ENCODE data around the gene RBFOX1.
"Not testable (repeated sequence)": the region's sequence is repeated elsewhere in the genome, so short reads cannot be mapped to it uniquely, and the experiment has no call there.

Gene RBFOX1

DNA sequence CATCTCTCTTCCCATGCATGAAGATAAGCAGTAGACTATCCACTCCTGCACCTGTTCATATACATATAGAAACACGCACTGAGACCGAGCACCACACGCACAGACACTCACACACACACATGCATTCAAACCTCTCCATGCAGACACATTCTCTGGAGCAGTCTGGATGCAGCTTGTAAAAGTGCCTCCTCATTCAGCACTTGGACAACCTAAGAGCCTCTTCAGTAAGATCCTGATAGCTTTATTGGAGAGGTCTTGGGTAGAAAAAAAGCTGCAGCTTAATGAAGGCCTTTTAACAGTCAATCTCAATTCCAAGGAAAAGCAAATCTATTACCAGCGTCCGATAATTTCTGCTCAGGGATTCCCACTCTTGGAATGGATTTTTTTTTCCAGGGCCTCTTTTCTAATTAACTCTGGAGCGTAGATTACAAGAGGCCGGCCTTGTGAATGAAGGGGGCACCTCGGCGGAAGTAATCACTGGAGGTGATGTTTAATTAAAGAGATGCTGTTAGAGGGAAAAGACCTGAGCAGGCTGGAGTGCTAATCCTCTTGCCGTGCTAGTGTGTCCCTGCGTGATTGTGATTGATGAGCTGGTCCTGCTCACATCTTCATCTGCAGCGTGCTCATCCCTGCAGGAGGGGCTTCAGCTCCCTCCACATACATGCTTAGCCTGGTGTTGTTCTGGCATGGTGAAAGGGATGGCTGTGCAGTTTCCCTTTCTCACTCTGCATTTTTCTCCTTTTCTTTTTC lies 155.1 kb downstream of the RBFOX1 start:
- no peak for DNase-seq

DNA sequence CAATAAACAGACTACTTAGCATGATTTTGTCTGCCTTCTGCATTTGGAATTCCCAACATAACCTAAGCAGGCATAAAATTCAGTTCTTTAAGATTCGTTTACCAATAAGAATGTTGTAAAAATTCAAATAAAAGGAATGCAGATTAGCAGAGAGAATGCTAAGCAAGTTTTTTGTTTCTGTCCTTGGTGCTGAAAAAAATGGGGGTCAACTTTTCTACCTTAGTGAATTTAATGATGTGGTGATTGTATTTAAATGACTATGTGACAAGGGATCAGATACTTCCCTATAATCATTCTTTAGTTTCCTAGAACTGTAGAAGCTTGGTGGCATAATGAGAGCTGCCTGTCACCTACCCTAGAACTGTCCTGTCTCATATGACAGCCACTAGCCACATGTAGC lies 159.5 kb downstream of the RBFOX1 start:
- DNase-seq: no peak

DNA sequence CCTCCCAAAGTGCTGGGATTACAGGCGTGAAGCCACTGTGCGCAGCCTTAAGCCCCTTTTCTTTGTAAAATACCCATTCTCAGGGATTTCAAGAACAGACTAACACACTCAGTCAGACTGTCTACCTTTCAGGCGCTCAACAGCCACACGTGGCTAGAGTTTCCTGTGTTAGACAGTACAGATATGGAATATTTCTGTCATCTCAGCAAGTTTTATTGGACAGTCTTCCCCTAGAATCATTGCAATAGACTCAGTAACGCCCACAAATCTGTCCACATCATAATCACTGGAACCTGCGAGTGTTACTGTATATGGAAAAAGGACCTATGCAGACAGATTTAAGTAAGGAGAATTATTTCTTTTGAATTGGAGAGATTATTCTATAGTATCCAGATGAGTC lies 160.5 kb downstream of the RBFOX1 start:
- DNase-seq: no peak

DNA sequence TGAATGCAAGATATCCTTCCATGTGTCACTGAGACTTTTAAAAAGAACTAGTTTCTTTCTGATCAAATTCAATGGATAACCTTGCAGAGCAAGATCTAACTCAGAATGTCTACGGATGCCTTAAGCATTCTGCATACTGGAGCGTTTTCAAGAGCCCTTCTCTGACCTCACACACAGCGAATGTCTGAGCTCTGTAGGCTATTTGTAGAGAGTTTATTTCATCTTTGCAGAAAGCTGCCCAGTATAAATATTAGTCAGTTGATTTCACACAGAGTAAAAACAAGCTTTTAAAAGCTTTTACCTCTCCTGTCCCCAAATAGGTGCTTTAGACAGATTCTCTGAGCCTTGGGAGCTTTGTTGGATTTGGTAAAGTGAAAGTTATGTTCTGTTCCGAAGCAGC lies 165.0 kb downstream of the RBFOX1 start:
- no peak for DNase-seq

DNA sequence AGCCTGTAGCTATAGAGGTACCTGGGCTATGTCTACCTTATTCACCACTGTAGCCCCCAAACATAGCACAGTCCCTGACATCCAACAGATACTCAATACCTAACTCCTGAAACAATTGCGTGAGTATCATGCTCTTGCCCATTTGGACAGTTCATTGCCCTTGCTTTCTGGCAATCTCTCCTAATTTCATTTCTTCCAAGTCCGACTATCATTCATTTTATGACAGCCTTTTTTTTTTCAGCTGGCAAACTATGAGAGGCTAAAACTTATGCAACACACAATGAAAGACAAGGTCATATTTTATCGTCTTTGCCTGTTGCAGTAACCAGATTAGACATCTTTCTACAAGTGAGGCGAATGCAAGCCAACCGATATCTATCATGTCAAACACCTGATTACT lies 169.2 kb downstream of the RBFOX1 start:
- DNase-seq: no peak

DNA sequence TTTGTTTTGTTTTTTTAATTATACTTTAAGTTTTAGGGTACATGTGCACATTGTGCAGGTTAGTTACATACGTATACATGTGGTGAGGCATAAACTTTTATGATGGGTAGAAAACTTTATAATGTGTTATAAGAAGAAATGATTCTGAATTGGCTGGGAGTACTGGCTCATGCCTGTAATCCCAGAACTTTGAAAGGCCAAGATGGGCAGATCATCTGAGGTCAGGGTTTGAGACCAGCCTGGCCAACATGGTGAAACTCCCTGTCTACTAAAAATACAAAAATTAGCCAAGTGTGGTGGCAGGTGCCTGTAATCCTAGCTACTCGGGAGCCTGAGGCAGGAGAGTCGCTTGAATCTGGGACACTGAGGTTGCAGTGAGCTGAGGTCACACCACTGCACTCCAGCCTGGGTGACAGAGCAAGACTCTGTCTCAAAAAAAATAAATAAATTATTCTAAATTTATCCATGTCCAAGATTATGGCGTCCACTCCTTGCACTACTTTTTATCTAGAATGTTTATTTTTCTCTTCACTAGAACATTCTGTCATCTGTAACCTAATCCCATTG lies 170.0 kb downstream of the RBFOX1 start:
- DNase-seq: not testable (repeated sequence)

DNA sequence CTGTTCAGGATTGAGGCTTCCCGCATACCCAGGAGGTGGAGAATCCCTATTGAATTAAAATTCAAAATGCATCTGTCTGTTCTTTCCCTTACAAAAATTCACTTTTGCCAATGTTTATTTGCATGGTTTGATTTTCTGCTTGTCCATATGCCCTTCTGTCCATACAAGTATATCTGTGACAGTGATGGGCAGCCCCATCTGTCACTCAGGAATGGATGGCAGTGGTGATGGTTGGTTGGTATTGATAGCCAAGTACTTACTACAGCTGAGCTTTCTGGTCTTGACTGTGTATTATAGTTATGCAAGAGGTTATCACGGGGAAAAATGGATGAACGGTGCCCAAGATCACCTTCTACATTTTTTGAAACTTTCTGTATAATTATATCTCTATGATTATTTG lies 171.0 kb downstream of the RBFOX1 start:
- DNase-seq: no peak

DNA sequence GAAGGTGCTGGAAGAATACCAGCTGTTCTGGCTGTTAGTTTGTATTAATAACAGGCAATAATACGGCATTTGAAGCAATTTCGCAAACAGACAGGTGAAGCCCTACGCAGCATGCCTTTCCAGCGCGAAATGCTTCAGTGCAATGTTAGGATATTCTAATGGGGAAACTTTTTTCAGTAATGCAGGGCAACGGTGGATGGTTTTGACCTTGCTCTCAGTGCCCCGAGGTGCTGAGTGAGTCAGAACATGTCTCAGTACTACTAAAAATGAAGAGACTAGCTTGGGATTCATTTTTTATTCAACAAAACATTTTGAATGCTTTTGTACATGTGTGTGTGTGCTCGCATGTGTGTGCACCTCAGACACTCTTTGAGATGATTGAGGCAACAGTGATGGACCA lies 172.2 kb downstream of the RBFOX1 start:
- no peak for DNase-seq

DNA sequence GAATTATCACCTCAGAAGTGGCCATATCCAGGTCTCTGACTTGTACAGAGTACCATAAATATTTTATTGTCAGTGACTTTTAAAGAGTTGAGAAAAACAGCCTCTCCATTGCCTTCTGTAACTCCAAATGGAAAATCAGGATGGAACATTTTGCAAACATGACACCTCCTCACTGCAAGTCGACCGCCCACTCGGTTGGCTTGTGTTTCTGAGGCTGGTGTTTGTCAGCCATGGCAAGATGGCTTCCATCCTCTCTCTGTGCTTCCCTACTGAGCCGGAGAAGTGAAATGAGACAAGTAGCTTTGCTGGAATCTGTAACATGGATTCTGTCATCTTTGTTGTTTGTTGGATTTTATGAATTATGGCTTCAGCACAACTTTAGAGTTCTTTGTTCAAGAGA lies 172.8 kb downstream of the RBFOX1 start:
- no peak for DNase-seq

DNA sequence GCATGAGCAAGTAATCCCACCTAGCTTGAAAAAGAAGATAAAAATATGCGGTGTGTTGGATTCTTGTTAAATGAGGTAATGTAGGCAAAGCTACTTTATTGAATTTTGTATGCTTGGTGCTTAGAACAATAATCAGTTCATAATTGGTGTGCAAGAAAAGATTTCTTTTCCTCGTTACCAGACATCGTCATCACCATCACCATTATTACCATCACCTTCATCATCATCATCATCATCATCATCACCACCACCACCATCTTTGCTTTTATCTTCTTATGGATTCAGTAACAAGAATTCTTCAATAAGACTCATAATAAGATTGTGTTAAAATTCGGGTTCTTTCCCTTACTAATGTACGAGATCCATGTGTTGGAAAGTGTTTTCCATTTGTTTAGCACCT lies 173.7 kb downstream of the RBFOX1 start:
- DNase-seq: no peak

DNA sequence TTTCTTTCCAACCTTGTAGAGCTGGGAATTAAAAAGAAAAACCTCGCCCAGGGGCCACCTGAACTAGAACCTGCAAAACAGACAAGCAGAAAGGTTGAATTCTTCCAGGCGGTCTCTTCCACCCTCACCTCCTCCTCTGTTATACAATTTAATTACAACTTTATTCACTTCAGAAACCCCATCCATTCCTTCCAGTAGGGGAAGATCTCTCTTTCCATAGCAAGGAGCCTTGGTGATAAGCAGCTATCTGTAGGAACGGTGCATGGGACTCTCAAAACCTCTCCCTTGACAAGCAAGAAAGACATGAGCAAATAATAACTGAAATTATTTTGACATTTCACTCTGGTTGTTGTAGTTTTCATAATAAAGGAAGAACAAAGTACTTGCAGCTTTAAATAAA lies 176.0 kb downstream of the RBFOX1 start:
- no peak for DNase-seq

DNA sequence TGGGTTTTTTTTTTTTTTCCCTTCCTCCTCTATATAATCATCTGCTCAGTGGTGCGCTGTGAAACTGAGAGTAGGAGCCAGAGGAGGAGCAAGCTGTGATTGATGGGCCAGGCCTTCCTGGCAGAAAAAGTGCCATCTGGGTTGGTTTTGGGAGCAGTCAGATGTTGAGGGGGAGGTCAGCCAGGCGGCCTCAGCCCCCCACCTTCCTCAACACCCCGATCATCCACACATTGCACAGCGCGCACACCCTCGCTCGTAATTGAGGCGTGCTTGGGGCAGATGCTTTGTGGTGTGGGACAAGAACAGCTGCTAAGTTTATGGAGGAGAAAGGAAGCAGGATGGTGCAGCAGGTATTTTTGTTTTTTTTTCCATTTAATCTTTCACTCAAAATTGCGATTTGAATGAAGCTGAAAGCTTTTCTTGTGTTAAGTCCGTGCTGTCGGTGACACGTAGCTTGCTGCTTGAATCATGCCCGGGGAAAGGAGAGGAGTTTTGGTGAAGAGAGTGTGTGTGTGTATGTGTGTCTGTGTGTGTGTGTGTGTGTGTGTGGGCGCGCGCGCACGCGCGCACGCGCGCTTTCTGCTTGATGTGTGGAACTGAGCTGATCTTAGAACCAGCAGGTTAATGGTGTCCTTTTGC lies 177.4 kb downstream of the RBFOX1 start:
- DNase-seq: no peak

DNA sequence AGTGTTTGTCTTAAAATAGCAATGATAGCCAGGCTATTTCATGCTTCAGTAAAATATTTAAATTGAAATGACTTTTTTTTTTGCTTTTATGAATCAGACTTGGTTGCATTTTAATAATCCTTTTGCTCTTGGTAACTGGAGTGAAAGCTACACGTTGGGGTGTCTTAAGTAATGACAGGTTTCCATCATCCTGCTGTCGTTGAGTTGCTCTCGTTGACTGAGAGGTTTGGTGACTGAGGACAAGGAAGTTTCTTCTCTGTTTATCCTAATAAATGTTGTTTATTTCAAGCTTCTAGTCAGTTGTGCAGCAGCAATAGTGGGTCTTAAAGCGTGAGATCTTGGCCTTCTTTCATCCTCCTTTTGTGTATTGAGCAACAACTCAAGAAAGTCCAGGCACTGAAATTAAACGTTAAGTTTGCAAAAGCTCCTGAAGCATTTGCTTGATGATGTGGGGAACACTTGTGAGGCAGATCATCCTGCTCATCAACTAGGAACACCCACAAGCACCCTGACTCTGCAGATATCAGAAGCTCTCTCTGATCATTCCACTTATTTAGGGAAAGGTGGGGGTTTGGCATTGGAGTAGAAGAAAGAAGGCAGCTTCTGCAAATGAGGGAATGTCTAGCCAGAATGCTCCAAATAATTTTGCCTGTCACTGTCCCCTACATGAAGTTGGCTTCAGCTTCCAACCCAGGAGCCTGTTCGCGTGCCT lies 179.1 kb downstream of the RBFOX1 start:
- no peak for DNase-seq

DNA sequence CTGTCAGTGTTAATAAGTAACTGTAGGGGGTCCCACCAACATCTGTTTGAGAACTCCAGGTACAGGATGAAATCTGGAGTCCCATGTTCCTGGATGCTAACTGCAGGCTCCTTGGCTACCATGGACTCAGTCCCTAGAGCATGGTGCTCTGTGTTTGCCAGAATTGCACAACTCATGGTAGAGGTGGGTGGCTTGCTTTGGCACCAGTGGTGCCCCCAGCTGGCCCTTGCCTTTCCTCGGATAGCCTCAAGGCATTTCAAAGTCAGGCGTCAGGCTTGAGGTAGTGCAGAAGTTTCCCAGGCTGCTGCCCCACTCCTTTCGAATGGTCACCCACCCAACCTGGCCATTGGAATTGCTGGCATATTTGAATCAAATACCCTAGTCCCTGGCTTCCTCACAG lies 179.9 kb downstream of the RBFOX1 start:
- no peak for DNase-seq

DNA sequence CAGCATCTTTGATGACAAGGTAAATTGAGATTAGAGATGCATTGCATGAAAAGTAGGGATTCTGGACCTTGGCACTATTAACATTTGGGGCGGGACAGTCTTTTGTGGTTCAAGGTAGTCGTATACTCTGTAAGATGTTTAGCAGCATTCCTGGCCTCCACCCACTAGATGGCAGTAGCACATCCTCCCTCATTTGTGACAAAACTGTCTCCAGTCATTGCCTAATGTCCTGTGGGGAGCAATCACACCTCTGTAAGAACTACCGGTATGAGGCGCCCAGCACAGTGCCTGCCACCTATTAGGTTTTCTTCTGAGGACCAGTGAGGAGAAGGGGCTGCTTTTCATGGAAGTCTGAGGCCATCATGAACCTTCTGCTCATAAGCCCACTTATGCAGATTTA lies 180.8 kb downstream of the RBFOX1 start:
- DNase-seq: no peak

DNA sequence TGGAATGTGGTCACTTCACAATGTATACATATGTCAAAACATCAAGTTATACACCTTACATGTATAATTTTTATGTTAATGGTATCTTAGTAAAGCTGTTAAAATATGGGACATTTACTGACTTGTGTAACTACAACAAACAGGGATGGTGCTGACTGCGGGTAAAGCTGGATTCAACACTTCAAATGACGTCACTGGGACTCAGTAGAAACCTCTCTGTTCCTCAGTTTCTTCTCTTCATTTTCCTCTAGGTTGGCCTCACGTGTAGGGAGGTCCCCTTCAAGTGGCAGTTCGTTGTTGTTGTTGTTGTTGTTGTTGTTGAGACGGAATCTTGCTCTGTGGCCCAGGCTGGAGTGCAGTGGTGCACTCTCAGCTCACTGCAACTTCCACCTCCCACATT lies 182.9 kb downstream of the RBFOX1 start:
- no peak for DNase-seq

DNA sequence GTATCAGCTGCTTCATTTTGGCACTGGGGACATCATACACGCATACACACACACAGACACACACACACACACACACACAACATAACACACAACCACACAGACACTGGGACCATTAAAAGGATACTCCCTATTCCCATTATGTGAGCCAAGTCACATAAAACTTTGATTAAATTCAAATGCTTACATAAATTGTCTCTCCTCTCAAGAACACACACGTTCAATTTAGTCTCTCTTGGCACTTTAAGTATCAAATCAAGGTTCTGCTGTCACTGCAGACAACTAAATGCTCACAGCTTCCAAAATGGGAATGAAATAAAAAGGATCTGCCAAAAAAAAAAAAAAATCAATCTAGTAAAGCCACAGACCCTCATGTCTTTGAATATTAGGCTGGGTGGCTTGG lies 184.9 kb downstream of the RBFOX1 start:
- DNase-seq: no peak

DNA sequence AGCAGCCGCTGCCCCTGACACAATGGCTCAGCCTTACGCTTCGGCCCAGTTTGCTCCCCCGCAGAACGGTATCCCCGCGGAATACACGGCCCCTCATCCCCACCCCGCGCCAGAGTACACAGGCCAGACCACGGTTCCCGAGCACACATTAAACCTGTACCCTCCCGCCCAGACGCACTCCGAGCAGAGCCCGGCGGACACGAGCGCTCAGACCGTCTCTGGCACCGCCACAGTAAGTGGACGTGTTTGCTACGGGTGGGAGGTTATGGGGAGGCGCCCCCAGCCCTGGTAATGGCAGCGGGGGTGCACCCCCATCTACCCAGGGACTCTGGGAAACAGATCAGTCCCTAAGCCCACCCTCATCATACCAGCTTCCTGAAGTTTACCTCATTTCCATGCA lies 185.5 kb downstream of the RBFOX1 start:
- DNase-seq: no peak

DNA sequence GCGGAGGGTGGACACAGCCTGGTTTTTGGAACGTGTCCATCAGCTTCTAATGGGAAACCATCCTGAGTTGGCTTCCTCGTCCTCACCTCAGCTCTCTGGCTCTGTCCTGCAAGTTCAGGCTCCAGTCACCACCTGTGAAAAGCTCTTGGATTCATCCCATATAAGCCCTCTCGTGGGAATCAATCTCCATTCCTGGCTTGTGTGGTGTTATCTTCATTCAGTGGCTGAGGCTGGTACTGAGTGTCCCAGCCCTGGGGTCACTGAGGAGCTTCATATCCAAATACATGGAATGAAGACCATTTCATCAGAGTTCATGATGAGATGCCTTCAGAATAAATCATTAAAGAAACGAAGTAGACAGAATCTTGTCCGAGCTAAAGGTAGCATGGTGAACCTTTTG lies 189.2 kb downstream of the RBFOX1 start:
- no peak for DNase-seq

DNA sequence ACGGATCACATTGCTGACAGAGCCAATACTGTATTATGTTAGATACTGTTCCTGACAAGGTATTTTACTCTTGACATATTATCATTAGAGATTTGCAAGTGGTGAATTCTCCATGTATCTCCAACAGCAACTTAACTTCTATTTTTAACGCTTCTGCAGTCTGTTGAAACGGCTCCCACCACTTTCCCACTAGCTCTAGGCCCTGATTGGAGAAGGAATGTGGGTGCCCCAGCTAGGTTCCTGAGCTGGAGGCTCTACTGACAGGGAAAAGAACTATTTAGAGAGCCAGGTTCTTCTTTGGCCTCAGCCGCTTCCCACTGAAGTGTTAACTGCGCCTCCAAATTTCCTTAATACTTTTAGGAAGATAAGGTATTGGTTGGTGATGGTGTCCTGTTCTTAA lies 191.8 kb downstream of the RBFOX1 start:
- DNase-seq: no peak

DNA sequence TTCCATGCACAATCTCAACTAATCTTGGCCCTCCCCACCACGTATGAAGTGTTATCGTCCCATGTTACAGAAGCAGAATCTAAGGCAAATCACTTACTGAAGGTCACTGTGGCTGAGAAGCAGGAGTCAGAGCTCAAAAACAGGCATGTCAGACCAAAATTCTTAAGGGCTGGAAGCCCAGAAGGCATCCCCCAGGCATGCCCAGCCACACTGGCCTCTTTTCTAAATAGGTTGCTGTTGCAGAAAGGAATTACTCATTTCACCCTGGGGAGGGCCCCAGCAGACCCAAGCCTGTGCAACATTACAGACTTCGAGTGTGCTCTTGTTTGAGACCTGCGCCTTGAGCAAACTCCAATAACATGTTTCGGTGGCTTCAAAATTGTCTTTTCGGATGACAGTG lies 194.1 kb downstream of the RBFOX1 start:
- DNase-seq: no peak

DNA sequence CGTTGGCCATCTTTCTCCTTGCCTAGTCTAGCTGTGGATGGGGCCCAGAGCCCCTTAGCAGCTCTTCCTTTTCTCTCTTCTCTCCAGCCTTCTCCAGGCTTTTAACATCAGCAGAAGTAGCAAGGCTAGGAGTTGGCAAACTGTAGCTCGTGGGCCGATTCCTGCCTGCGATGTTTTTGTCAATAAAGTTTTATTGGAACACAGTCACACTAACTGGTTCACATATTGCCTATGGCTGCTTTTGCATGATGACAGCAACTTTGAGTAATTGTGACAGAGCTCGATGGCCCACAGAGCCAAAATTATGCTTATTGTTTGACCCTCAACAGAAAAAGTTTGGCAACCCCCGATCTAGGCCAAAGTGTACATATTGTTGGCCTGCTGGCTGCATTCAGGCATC lies 199.9 kb downstream of the RBFOX1 start:
- DNase-seq: no peak

DNA sequence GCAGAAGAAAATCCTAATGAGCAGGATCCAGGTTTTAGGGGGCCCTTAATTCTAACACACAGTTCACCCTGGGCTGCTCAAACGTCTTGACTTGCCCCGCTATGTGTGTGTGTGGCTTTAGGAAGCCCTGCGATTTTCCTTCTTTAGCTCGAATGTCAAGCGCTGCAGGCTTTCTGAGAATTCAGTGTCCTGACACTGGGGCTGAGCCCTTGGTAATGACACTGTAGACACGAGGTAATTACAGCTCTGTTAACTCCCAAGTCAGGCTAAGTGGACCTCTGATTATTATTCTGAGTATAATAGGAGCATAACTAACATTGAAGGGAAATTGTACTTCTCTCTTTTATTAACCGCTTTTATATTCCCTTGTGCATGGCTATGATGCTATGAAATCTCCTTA lies 202.1 kb downstream of the RBFOX1 start:
- DNase-seq: no peak

DNA sequence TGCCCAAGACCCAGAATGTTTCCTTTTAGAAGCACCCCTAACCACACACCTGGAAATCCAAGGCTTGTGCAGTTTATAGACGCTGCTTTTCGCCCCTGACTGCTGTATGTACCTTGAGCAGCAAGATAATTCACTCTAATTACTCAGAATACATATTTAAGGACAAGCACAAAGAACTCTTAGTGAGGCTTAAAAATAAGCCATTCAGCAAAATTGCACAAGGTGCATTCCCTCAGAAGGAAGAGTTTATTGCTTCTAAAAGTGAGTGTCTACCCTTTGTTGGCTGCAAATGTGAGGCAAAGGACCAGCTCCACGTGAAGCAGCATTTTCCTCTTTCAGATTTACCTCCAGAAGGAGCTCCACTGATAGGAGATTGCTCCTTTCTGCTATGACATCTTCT lies 208.4 kb downstream of the RBFOX1 start:
- DNase-seq: no peak

All from NCI-H774 (cell line).